ENCODE results near the gene TRMT61B.

TRMT61B gene

GRCh38 chr2:28833740-28834470, 36.2 kb downstream of the TRMT61B start:
- TF ChIP-seq TAF1 (IDR thresholded peaks at IDR 0.05; ENCODE audit: borderline replicate concordance, insufficient read depth, low read length): no peak
- TF ChIP-seq FOXP2 (optimal IDR thresholded peaks at IDR 0.05; ENCODE audit: borderline replicate concordance, extremely low read depth, extremely low read length, insufficient read depth): no peak
- TF ChIP-seq SIN3A (IDR thresholded peaks at IDR 0.05; ENCODE audit: borderline replicate concordance, insufficient read depth, low read length): no peak
- no peak for TF ChIP-seq POLR2AphosphoS5 (IDR thresholded peaks at IDR 0.05; ENCODE audit: low read depth, low read length)
- TF ChIP-seq, protein P1, sequence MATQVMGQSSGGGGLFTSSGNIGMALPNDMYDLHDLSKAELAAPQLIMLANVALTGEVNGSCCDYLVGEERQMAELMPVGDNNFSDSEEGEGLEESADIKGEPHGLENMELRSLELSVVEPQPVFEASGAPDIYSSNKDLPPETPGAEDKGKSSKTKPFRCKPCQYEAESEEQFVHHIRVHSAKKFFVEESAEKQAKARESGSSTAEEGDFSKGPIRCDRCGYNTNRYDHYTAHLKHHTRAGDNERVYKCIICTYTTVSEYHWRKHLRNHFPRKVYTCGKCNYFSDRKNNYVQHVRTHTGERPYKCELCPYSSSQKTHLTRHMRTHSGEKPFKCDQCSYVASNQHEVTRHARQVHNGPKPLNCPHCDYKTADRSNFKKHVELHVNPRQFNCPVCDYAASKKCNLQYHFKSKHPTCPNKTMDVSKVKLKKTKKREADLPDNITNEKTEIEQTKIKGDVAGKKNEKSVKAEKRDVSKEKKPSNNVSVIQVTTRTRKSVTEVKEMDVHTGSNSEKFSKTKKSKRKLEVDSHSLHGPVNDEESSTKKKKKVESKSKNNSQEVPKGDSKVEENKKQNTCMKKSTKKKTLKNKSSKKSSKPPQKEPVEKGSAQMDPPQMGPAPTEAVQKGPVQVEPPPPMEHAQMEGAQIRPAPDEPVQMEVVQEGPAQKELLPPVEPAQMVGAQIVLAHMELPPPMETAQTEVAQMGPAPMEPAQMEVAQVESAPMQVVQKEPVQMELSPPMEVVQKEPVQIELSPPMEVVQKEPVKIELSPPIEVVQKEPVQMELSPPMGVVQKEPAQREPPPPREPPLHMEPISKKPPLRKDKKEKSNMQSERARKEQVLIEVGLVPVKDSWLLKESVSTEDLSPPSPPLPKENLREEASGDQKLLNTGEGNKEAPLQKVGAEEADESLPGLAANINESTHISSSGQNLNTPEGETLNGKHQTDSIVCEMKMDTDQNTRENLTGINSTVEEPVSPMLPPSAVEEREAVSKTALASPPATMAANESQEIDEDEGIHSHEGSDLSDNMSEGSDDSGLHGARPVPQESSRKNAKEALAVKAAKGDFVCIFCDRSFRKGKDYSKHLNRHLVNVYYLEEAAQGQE (IDR thresholded peaks at IDR 0.05; ENCODE audit: insufficient read depth in 1 of 2, low read depth in 2 of 2, low read length in 2 of 2): no peak

DNA sequence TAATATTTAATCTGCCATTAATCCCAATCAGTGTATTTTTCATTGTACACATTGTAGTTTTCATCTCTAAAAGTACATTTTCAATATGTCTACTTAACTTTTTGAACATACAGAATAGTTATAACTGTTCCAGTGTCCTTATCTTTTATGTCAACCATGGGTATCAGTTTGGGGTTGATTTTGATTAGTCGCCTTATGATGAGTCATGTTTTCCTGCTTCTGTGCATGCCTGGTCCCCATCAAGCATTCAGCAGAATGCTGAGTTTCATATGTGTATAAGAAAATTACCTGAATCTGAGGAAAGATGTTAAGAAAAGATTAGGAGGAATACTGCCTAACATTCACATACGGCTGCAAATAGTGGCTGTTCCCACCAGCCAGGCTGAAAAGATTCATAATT, 41.7 kb downstream of the TRMT61B start:
- no peak for TF ChIP-seq POLR2AphosphoS5 (IDR thresholded peaks at IDR 0.05; ENCODE audit: low read depth, low read length)
- no peak for TF ChIP-seq FOXP2 (optimal IDR thresholded peaks at IDR 0.05; ENCODE audit: borderline replicate concordance, extremely low read depth, extremely low read length, insufficient read depth)
- TF ChIP-seq, protein P1 (IDR thresholded peaks at IDR 0.05; ENCODE audit: insufficient read depth in 1 of 2, low read depth in 2 of 2, low read length in 2 of 2): no peak
- no peak for TF ChIP-seq SIN3A (IDR thresholded peaks at IDR 0.05; ENCODE audit: borderline replicate concordance, insufficient read depth, low read length)
- TF ChIP-seq TAF1 (IDR thresholded peaks at IDR 0.05; ENCODE audit: borderline replicate concordance, insufficient read depth, low read length): no peak

DNA sequence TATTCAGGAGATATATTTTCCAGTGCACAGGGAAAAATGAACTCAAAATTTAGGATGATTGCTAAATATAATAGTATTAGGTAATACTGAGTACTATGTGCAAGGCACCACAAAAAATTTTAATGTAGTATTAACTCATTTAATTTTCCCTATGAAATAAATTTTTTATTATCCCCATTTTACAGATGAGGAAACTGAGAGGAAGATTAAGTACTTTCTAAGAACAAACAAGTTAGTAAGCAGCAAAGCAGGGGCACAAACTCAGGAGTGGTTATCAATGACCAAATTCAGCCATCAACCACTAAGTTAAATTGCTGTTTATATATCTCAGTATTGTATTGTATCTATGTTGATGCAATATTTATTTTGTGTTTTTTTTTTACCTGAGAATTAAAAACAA, 45.2 kb downstream of the TRMT61B start:
- TF ChIP-seq SIN3A (IDR thresholded peaks at IDR 0.05; ENCODE audit: borderline replicate concordance, insufficient read depth, low read length) (no peak), TAF1 (IDR thresholded peaks at IDR 0.05; ENCODE audit: borderline replicate concordance, insufficient read depth, low read length) (no peak), FOXP2 (optimal IDR thresholded peaks at IDR 0.05; ENCODE audit: borderline replicate concordance, extremely low read depth, extremely low read length, insufficient read depth) (no peak), POLR2AphosphoS5 (IDR thresholded peaks at IDR 0.05; ENCODE audit: low read depth, low read length) (no peak)
- TF ChIP-seq, protein P1 (IDR thresholded peaks at IDR 0.05; ENCODE audit: insufficient read depth in 1 of 2, low read depth in 2 of 2, low read length in 2 of 2): no peak

GRCh38 chr2:28824207-28824606, 45.9 kb downstream of the TRMT61B start:
- no peak for TF ChIP-seq POLR2AphosphoS5 (IDR thresholded peaks at IDR 0.05; ENCODE audit: low read depth, low read length)
- TF ChIP-seq SIN3A (IDR thresholded peaks at IDR 0.05; ENCODE audit: borderline replicate concordance, insufficient read depth, low read length): no peak
- TF ChIP-seq, protein P1 (IDR thresholded peaks at IDR 0.05; ENCODE audit: insufficient read depth in 1 of 2, low read depth in 2 of 2, low read length in 2 of 2): no peak
- TF ChIP-seq FOXP2 (optimal IDR thresholded peaks at IDR 0.05; ENCODE audit: borderline replicate concordance, extremely low read depth, extremely low read length, insufficient read depth): no peak
- no peak for TF ChIP-seq TAF1 (IDR thresholded peaks at IDR 0.05; ENCODE audit: borderline replicate concordance, insufficient read depth, low read length)

Data from PFSK-1 (cell line).